ENCODE data around the gene SNRNP25. TPM values are rescaled to one million over a fixed set of nuclear protein-coding genes. Genes with fewer than 3 reads are reported as not detected.

Gene SNRNP25
- total and polyA plus RNA-seq, 9 of the 15 experiments (the other 6 are each of a cell fraction or from before 2014, with no cell fraction given) = 59.0 to 176 (median 108) TPM

DNA sequence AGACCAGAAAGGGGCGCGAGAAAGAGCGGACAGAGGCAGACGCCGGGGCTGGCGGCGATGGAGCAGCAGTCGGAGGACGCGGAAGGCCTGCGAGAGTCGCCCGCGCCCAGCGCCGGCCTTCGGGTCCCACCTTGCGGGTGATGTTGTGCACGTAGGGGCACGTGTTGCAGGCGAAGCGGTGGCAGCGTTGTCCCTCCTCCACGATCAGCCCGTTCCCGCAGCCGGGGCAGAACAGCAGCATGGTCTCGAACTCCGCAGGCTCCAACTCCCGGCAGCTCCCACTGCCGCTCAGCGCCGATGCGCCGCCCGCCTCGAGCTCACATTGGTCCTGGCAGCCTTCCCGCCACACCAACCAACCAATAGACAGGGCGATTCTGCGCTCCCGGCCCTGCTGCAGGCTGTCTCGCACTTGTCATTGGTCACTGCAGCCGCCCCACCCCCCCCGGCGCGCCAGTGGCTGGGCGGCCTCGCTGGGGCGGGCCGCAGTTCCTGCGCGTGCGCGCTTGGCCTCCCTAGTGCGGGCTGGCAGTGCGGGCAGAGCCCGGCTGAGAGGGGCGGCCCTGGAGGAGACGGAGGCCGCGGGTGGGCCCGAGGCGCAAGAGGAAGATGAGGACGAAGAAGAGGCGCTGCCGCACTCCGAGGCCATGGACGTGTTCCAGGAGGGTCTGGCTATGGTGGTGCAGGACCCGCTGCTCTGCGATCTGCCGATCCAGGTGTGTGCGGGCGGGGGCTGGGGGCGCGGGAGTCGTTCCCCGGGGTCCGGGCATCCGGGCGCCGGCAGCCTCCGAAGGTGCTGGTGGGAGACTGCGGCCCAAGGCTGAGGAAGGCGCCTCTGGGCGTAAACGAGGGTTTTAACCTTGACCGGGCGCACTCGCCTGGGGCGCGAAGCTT is at the start of gene SNRNP25, which contains the start of gene POLR3K (continued):
- TF ChIP-seq RBM25 (IDR thresholded peaks at IDR 0.05; ENCODE audit: low read depth, low read length, severe bottlenecking) (peak; percentile 99), GATAD2A (IDR thresholded peaks at IDR 0.05) (0 out of 2 replicates have a peak, but pooled peaks have one; percentile 24), FIP1L1 (IDR thresholded peaks at IDR 0.05; ENCODE audit: low read depth, low read length, poor library complexity, severe bottlenecking) (peak; percentile 60), POLR2AphosphoS5 (IDR thresholded peaks at IDR 0.05; ENCODE audit: control insufficient read depth, insufficient read depth, low read depth, low read length) (peak; percentile 45; the same call in 1 of the 2 replicates), CREB1 (IDR thresholded peaks at IDR 0.05) (no peak), CREB1 (CRISPR knock-in tag; IDR thresholded peaks at IDR 0.05) (0 out of 2 replicates have a peak, but pooled peaks have one; percentile 67), POLR2A (conservative IDR thresholded peaks at IDR 0.05) (peak; percentile 90), LCOR (CRISPR knock-in tag; IDR thresholded peaks at IDR 0.05) (0 out of 2 replicates have a peak, but pooled peaks have one; percentile 62), GABPB2 (CRISPR knock-in tag; conservative IDR thresholded peaks at IDR 0.05) (no peak), ZSCAN29 (IDR thresholded peaks at IDR 0.05) (0 out of 2 replicates have a peak, but pooled peaks have one; percentile 6), SREBF2 (CRISPR knock-in tag; IDR thresholded peaks at IDR 0.05) (no peak)
- TF ChIP-seq, protein P1, sequence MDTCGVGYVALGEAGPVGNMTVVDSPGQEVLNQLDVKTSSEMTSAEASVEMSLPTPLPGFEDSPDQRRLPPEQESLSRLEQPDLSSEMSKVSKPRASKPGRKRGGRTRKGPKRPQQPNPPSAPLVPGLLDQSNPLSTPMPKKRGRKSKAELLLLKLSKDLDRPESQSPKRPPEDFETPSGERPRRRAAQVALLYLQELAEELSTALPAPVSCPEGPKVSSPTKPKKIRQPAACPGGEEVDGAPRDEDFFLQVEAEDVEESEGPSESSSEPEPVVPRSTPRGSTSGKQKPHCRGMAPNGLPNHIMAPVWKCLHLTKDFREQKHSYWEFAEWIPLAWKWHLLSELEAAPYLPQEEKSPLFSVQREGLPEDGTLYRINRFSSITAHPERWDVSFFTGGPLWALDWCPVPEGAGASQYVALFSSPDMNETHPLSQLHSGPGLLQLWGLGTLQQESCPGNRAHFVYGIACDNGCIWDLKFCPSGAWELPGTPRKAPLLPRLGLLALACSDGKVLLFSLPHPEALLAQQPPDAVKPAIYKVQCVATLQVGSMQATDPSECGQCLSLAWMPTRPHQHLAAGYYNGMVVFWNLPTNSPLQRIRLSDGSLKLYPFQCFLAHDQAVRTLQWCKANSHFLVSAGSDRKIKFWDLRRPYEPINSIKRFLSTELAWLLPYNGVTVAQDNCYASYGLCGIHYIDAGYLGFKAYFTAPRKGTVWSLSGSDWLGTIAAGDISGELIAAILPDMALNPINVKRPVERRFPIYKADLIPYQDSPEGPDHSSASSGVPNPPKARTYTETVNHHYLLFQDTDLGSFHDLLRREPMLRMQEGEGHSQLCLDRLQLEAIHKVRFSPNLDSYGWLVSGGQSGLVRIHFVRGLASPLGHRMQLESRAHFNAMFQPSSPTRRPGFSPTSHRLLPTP (IDR thresholded peaks at IDR 0.05; ENCODE audit: borderline replicate concordance, extremely low read depth, insufficient read length) = no peak
- TF ChIP-seq, protein P2, sequence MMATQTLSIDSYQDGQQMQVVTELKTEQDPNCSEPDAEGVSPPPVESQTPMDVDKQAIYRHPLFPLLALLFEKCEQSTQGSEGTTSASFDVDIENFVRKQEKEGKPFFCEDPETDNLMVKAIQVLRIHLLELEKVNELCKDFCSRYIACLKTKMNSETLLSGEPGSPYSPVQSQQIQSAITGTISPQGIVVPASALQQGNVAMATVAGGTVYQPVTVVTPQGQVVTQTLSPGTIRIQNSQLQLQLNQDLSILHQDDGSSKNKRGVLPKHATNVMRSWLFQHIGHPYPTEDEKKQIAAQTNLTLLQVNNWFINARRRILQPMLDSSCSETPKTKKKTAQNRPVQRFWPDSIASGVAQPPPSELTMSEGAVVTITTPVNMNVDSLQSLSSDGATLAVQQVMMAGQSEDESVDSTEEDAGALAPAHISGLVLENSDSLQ (IDR thresholded peaks at IDR 0.05) = peak; percentile 97
- TF ChIP-seq, protein P3, sequence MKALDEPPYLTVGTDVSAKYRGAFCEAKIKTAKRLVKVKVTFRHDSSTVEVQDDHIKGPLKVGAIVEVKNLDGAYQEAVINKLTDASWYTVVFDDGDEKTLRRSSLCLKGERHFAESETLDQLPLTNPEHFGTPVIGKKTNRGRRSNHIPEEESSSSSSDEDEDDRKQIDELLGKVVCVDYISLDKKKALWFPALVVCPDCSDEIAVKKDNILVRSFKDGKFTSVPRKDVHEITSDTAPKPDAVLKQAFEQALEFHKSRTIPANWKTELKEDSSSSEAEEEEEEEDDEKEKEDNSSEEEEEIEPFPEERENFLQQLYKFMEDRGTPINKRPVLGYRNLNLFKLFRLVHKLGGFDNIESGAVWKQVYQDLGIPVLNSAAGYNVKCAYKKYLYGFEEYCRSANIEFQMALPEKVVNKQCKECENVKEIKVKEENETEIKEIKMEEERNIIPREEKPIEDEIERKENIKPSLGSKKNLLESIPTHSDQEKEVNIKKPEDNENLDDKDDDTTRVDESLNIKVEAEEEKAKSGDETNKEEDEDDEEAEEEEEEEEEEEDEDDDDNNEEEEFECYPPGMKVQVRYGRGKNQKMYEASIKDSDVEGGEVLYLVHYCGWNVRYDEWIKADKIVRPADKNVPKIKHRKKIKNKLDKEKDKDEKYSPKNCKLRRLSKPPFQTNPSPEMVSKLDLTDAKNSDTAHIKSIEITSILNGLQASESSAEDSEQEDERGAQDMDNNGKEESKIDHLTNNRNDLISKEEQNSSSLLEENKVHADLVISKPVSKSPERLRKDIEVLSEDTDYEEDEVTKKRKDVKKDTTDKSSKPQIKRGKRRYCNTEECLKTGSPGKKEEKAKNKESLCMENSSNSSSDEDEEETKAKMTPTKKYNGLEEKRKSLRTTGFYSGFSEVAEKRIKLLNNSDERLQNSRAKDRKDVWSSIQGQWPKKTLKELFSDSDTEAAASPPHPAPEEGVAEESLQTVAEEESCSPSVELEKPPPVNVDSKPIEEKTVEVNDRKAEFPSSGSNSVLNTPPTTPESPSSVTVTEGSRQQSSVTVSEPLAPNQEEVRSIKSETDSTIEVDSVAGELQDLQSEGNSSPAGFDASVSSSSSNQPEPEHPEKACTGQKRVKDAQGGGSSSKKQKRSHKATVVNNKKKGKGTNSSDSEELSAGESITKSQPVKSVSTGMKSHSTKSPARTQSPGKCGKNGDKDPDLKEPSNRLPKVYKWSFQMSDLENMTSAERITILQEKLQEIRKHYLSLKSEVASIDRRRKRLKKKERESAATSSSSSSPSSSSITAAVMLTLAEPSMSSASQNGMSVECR (CRISPR knock-in tag; IDR thresholded peaks at IDR 0.05) = peak; percentile 66; the same call in 1 of the 2 replicates
- TF ChIP-seq, protein P4, sequence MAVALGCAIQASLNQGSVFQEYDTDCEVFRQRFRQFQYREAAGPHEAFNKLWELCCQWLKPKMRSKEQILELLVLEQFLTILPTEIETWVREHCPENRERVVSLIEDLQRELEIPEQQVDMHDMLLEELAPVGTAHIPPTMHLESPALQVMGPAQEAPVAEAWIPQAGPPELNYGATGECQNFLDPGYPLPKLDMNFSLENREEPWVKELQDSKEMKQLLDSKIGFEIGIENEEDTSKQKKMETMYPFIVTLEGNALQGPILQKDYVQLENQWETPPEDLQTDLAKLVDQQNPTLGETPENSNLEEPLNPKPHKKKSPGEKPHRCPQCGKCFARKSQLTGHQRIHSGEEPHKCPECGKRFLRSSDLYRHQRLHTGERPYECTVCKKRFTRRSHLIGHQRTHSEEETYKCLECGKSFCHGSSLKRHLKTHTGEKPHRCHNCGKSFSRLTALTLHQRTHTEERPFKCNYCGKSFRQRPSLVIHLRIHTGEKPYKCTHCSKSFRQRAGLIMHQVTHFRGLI (CRISPR knock-in tag; IDR thresholded peaks at IDR 0.05) = no peak
